ENCODE results near the gene CACNA1D.
"Not testable (repeated sequence)": the region's sequence is repeated elsewhere in the genome, so short reads cannot be mapped to it uniquely, and the experiment has no call there.

The CACNA1D gene

GRCh38 chr3:53628536-53629401, 134.4 kb downstream of the CACNA1D start:
- no peak for TF ChIP-seq ZFX (IDR thresholded peaks at IDR 0.05)
- no peak overlapping the region for H3K27ac ChIP-seq

GRCh38 chr3:53629402-53629723, 135.0 kb downstream of the CACNA1D start:
- no peak for TF ChIP-seq CTCF (conservative IDR thresholded peaks at IDR 0.05)
- TF ChIP-seq ZFX (IDR thresholded peaks at IDR 0.05): no peak

GRCh38 chr3:53630547-53630946, 136.1 kb downstream of the CACNA1D start:
- no peak overlapping the region for H3K27ac ChIP-seq
- no peak for TF ChIP-seq ZFX (IDR thresholded peaks at IDR 0.05)
- TF ChIP-seq CTCF (conservative IDR thresholded peaks at IDR 0.05): no peak

More at GRCh38 chr3:53629402-53629723, 135.0 kb downstream of the CACNA1D start:
- H3K27ac ChIP-seq: no peak overlapping the region

- TF ChIP-seq ZFX (IDR thresholded peaks at IDR 0.05) (no peak), CTCF (conservative IDR thresholded peaks at IDR 0.05) (no peak)
- H3K27ac ChIP-seq: no peak overlapping the region
Measured at GRCh38 chr3:53633197-53633787, 138.9 kb downstream of the CACNA1D start.

GRCh38 chr3:53635041-53635440, 140.6 kb downstream of the CACNA1D start:
- H3K27ac ChIP-seq: no peak overlapping the region
- TF ChIP-seq ZFX (IDR thresholded peaks at IDR 0.05) (no peak), CTCF (conservative IDR thresholded peaks at IDR 0.05) (no peak)

- H3K27ac ChIP-seq: not testable (repeated sequence)
Measured at GRCh38 chr3:53638806-53639205, 144.4 kb downstream of the CACNA1D start.

- TF ChIP-seq CTCF (conservative IDR thresholded peaks at IDR 0.05) (no peak), ZFX (IDR thresholded peaks at IDR 0.05) (no peak)
Measured at GRCh38 chr3:53641397-53641796, 147.0 kb downstream of the CACNA1D start.

GRCh38 chr3:53642211-53642610, 147.8 kb downstream of the CACNA1D start:
- no peak overlapping the region for H3K27ac ChIP-seq
- TF ChIP-seq CTCF (conservative IDR thresholded peaks at IDR 0.05) (no peak), ZFX (IDR thresholded peaks at IDR 0.05) (no peak)

More at GRCh38 chr3:53641397-53641796, 147.0 kb downstream of the CACNA1D start:
- H3K27ac ChIP-seq: no peak overlapping the region

All from C4-2B (cell line).